ENCODE data around the gene COL4A2.
A peak's percentile ranks its signal among the peaks of the same experiment; 100 is the strongest.

The COL4A2 gene

DNA sequence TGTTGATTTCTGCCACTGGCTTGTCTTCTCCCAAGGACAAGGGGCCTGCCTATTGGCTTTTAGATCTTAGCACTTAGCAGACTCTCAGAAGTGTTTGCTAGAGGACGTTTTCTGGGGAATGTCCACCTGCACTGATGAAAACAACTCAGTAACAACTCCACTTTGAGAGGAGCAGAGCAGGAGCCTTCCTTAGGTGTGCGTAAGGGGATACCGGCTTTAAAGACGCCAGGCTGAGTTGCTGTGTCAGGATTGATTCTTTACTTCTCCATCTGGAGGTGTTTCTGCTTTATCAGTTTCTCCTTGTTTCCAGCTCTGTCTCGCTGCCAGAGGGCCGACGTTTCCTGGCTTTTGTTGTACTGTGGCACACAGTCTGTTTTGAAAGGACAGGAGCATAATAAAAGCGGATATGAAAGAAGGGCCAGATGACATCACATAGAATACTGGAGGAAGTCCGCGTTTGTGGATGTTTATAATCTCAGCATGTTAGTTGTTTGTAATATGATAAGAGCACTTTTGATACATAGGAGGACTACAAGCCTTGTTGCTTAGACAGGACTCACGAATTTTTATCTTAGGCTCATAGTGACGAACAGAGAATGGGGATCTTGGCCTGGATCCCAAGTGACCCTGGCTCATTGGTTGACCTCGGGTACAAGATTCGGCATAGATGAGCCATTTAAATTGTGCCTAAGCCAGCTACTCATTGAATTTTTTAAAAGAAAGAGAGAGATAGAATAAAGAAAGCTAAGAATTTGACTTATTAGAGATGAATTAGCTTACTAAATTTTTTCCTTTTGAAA is 34.6 kb downstream of the COL4A2 start:
- DNase-seq: no peak

DNA sequence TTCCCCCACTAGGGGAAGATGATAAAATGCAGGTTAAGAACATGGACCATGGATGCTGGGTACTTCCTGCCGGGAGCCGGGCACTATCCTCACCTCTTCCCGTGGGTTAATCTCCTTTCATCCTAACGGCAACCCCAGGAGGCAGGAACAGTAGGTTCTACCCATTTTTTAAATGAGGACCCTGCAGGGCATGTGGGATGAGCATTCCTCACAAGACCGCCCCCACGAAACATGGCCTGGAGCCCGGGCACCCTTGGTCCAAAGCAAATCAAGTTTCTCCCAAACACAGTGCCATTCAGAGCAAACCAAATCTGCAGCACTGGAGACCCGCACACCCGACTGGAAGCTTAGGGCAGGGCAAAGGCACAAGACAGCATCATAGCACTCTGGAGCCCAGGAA is 35.4 kb downstream of the COL4A2 start:
- DNase-seq: no peak

DNA sequence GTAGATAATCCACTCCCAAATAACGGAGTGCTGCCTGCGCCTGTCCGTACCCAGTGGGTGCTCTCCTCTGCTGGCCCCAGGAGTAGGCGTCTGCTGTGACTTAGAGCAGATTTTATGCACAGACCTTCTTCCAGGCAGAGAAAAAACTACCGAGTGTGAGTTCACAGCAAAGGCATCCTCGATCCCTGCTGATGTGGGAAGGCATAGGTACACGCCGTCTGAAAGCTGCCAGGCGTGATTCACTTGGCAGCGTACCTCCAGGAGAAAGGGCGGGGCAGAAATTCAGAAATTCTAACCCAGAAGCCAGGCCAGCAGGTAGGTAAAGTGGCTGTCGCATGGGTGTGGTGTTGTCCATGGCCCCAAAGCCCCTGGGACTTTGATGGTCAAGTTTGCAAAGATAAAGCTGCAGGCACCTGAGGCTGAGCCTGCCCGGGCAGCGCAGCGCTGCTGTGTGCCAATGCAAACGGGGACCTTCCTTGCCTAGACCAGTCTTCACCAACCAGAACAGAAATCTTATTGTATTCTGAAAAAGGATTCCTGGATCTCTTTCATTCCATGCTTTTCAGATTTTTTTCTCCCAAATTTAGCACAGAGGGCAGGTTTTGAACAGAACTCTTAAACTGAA is 36.3 kb downstream of the COL4A2 start:
- DNase-seq: no peak

DNA sequence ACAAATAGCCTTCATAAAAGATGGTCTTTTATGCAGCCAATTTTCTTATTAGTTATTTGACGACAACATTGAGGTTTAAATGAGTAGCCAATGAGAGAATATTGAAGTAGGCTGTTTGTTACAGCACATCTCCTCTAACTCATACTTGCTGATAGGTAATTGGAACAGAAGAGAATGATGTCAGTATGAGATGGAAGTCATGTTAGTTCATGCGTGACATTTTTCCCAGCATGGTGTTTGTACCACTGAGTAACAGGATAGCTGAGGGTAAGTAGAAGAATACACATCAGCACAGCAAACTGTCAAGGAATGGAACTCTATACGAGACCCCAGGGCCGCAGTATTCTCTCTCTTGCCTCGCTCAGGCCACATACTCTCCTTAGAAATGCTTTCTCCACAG is 37.2 kb downstream of the COL4A2 start:
- no peak for DNase-seq

DNA sequence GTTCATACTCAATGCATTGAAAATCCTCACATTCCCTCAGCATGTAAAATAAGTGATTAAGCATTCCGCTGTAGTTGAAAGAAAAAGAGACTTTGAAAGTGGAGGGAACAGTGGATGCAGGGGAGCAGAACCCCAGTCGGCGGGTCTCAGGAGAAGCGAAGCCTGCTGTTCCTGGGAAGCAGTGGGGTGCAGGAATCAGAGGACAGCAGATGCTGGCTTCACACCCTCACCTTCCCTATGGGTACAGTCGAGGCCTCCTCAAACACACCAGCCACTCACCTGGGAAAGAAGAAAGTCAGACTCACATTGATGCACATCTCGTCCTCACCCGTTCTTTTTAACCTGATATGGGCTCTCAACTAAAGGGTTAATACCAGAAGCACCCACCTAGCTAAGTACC is 38.2 kb downstream of the COL4A2 start:
- no peak for DNase-seq

DNA sequence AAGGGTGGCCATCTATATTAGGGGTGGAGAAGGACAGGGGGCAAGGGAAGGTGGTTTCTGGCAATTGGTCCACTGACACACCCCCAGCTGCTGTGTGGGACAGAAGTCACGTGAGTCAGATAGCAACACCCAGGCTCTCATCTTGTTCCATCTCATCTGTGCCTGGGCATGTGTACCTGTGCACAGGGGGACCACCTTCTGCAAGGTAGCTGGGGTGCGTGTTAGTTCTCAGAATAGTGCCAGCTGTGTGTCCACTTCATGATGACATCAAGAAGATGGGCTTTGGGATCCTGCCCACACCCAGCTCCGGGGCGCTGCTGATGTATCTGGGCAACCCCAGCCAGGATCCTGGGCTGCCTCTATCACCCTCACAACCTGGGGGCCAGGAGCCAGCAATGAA is 38.6 kb downstream of the COL4A2 start:
- DNase-seq: no peak

DNA sequence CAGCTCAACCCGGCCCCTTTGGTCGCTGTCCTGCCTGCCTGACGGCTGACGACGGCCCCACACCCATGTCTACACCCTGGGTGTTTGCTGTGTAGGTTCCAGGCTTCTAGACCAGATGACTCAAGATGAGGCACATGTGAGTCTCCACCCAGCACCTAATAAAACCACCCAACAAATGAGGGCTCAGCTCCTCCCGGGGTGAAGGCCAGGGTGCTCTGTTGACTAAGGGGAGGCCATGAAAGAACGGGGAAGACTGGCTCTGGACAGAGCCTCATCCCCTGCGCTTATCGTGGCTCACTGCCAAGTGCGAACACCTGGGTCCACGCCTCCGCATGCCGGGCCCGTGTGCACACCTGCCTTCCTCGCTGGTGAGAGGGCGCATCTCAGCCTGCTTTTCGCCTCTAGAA is 39.6 kb downstream of the COL4A2 start:
- peak; percentile 14 to 54 for DNase-seq

DNA sequence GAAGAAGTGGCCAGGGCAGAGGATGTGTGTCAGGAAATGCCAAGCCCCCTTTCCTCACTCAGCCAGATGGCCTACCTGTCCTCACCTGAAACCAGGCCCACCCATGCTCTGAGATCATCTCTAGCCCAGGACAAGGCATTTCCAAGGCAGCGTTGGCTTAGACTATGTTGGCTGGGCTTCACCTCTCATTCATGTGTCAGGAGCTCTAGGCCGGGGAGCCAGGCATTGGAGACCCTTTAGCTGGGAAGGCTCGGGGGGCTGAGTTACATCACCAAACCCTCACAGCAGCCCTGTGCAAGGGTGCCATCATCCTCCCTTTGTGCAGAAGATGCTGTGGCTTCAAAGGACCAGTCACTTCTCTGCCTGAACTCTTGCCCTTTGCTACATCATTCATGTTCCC is 40.0 kb downstream of the COL4A2 start:
- DNase-seq: no peak

DNA sequence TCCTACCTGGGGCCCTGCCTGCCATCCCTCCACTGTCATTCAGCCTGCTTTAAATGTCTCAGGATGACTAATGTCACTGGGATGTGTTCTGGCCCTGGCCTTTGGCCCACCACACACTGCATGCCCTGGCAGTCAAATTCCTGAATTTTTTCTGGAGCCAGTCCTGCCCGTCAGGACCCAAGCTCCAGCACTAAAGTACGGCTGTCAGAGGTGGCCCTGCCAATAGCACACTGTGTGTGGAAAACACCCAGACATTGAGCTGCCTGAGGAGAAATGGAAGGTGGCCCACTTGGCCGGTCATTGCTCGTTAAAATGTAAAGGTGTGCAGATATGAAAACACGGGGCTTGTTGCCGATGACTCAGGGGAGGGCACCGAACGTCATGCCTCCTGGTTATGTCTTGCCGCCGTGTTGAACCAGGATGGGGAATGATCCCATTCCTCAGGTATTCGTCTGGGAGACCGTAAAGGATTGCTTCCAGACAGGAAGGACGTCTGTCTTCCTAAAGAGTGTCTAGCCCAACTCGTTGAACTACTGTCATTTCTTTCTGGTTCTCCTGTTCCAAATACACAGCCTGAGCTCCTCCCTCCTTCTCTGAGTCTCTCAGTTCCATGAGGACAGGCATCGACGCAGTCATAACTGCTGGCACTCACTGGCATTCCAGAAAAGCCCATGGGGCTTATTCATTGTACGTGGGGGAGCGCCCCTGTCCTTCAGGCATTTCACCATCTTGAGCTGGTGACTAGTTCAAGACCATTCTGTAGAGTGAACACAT is 40.6 kb downstream of the COL4A2 start:
- DNase-seq: no peak

DNA sequence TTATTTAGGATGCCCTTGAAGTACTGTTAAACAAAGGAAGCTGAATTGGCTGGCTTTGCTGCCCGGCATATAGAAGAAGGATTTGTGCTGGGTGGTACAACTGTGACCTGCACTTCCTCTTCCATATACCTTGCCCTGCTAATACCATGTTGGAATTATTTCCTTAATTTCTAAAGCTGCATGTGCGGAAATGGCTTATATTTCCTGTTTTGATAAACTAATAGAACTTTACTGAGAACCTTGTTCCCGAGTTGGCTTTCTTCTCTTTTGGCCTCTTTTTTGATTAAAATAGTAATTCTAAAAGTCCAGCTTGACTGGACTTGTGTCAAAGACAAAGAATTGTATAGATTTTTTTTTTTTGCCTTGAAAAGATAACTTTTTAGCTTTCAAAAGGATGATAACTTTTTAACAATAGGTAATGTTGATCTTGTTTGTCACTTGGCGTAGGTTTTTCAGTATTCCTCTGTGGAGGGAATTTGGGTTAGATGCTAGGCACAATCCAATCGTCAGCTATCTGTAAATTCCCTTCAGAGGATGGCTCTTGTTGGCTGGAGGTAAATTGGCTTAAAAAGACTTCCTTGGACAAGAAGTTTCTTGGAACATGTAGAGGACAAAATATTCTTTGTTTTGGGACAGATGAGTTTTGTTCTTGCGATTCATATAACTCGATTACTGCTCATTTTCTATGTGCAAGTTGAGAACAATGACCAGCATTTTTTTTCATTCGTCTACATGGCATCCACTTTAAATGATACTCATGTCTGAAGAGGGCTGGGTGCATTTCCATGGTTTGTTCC is 41.4 kb downstream of the COL4A2 start:
- no peak for DNase-seq

DNA sequence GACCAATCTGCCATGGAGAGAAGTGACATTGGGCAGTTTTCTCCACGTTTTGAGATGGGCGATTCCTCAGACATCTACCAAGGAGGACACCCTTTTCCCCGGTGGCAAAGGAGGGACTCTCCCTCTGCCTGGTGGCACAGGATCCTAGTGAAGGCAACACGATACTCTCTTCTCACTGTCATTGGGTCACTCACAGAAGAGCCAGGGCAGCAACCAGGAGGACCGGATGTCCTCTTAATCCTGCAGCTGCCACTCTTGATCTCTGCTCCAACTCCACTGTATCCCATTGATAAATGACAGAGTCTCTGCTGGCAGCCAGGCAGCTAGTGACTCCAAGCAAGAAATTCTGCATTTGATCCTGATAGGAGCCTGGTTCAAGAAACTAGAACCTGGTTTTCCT is 42.2 kb downstream of the COL4A2 start:
- no peak for DNase-seq

DNA sequence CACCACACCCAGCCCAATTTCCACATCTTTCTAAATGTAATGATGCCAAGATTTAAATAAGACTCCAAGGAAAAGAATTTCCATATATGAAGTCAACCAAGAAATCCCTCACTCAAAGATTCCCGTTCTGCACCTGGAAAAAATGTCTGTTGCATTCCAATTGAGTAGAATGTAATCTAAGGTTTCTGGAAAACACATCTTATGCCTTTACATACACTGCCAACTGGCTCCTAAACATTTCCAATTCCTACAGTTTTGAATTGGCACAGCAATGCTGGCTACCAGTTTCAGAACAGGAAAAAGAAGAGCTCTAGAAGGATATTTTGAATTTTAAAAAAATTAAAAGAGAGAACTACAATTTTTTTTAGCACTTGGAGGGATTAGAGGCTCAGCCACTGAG is 43.0 kb downstream of the COL4A2 start:
- DNase-seq: no peak

DNA sequence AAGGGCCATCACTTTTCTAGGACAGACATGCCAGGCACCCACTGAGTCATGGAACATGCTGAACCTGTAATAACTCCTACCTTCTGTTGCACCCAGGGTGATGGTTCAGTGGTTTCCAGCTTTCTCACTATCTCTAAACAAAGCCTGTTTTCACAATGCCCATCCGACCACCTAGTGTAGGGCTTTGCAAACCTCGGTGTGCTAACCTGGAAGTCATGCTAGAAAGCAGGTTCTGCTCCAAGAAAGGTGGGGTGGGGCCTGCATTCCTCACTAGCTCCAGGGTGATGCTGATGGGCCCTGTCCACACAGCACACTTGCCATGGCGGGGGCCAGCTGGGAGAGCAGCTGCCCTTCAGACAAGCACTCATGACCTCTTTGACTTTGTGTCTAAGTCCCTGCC is 43.4 kb downstream of the COL4A2 start:
- no peak for DNase-seq

DNA sequence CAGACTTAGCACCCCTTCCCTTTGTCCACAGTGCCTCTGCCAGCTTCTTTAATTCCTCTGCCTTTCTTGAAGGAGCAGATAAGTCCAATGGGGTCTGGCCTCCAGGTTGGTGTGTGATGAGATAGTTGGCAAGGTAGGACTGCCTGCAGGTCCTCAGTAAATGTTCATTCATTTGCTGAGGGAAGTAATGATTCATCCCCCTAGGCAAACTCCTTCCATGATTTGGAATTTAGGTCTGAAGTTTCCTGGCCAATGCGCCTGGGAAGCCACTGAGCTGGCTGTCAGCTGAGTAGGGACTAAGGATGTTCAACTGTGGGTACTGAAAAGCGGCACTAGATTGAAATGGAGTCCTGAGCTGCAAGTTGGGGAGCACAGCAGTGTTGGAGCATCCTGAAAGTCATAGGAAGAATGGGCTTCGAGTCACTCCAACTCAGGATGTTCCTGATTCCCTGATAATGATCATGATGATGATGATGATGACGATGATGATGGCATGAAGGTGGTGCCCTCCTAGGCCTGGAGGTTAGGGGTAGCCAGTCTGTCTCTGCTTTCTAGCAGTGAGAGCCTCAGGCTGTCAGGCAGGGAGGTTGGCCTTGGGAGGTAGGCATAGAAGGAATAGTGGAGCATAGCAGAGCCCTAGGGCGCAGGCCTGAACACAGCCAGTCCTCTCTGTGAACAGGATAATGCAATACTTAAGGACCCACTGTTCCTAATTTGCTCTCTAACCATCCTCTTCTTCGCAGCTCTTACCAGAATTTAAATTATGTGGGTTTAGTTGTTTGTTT is 44.7 kb downstream of the COL4A2 start:
- no peak for DNase-seq

DNA sequence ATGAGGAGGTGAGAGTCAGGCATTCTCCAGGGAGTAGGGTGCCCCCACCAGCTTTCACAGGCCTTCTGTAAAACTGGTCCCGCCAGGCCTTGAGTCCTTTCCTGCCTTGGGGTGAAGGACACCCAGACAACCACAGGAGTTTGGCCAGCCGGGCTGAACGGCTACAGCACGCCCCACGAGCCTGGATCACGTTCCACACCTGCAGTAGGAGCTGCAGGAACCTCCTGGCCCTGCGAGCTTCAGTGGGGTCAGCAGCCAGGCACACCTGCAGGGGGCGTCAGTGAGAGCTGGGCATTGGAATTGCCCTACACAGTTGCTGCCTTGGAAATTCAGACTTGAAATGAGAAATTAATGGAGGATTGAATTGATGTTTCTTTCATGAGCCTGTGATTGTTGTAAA is 45.7 kb downstream of the COL4A2 start:
- DNase-seq: no peak

DNA sequence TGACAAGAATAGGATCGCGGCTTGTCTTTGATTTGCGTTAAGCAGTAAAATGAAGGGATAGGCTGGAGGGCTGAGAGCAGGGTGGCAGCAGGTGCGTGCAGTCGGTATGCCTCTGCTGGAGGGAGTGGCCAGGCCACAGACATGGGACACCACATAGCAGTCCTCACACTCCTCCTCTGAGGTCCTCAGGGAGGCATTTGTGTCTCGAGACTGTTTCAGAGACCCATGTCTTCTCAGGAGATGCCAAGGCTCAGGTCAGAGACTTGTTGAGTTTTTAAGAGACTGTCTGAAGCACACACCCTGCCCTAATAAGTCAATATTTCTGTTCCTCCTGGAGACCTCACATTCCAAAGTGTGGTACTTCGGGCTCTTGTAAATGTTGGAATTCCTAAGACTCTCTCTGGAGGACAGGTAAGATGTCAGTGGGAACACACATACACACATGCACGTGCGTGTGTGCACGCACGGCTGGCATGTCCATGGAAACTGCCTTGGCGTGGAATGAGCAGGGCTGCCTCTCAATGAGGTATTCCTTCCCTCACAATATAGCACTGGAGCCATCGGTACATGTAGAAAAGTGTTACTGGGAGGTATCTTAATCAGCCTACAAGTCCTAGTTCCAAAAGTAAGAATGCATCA is 46.4 kb downstream of the COL4A2 start:
- no peak for DNase-seq

DNA sequence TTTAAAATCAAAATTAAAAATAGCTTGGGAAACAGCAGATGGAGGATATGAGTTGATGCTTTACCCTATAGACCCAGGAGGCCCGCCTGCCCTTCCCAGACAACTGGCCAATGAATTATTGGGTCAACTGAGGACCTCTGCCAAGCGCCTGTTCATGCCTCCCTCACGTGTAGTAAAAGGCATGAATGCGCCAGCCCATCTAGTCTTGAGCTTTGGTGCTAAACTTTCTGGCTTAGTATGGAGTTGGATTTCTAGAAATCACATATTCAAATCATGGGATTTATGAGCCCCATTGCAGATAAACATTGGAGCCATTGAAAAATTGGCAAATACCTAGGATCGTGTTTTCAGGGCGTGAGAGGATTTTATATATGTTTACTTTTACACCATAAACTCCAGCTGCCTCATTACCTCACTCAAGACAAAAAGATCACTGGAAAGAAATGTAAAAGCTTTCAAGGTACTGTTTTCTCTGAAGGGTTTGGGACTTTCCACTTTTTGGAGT is 47.1 kb downstream of the COL4A2 start:
- no peak for DNase-seq

DNA sequence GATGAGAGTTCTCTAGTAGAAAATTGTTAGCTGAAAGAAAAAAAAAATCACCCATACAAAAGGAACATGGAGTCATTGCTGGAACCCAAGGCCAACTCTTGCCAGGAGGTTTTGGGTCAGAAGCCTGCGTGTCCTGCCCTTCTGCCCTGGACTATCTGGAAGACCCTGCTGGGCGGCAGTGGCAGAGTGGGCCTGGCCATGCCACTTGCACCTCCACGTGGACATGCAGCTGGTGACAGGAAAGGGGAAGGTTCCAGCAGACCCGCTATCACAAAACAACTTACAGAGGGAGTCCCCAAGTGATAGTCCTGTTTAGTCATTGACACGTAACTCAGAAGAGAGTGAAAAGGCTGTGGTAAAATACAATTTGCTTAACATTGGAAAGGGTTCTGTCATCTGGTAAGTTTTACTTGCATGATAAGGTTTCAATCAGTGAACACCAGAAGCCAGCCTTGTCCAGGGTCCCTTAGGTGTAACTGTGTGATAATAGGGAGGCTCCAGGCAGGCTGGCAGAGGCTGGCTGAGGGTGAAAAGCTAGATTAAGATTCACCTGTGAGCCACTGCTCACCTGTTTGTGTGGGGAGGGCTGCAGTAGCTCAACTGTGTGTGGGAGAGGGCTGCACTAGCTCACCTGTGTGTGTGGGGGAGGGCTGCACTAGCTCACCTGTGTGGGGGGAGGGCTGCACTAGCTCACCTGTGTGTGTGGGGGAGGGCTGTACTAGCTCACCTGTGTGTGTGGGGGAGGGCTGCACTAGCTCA is 47.8 kb downstream of the COL4A2 start:
- no peak for DNase-seq

DNA sequence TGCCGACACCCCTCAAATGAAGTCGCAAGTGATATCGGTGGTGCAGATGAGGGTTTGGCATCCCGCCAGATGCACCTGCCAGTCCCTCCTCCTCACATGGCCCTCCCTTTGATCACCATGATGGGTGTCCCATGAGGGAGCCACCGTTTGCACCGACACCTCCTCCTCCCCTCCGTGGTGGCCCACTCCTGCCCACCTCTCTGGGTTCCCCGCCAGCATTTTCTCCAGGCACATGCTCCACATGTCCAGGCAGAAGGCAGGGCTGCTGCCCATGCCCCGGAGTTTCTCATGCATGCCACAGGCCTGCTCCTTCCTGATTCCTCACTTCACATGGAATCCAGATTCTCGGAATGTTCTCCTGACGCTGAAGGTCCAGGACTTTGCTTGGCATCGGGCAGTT is 49.3 kb downstream of the COL4A2 start:
- DNase-seq: no peak

DNA sequence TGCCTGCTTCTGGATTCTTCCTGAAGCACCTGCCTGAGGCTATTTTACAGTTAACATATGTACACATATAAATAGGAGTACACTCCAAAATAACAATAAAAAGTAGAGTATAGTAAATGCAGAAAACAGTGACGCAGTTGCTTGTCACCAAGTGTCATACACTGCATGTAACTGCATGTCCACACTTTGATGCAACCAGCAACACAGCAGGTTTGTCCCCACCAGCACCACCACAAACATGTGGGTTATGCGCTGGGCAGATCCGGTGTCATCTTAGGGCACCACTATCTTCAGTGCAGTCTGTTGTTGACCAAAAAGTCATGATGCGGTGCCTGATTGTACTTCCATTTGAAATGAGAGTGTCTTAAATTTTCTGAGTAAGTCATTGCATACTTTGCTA is 51.3 kb downstream of the COL4A2 start:
- DNase-seq: no peak

DNA sequence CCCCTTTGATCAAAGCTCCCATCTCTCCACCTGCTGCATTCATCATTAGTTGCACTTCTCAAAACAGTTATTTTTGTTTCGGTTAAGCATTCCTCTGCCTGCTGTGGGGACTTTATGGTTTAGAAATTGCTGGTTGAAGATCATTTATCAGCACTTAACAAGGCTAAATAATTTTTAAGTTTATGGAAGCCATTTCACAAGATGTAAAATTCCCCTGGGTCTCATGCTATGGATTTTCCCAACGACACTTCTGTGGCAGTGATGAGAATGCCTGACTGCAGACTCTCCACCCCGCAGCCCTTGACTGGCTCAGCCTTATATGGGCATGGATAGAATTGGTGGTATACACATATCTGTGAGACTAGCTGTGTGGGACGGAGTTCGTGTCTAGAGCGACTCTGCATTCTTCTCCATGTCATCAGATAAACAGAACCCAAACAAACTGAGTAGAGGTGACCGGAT is 52.8 kb downstream of the COL4A2 start:
- no peak for DNase-seq

All from NCI-H187 (cell line).